ENCODE data around the gene GCNT2. TPM values are rescaled to one million over a fixed set of nuclear protein-coding genes. Genes with fewer than 3 reads are reported as not detected.
"Not testable (repeated sequence)": the region's sequence is repeated elsewhere in the genome, so short reads cannot be mapped to it uniquely, and the experiment has no call there.

The GCNT2 gene
- 33.4 and 52.5 TPM in 2 replicates for total RNA-seq (2014; rRNA removed; shearing (Covaris generic))

DNA sequence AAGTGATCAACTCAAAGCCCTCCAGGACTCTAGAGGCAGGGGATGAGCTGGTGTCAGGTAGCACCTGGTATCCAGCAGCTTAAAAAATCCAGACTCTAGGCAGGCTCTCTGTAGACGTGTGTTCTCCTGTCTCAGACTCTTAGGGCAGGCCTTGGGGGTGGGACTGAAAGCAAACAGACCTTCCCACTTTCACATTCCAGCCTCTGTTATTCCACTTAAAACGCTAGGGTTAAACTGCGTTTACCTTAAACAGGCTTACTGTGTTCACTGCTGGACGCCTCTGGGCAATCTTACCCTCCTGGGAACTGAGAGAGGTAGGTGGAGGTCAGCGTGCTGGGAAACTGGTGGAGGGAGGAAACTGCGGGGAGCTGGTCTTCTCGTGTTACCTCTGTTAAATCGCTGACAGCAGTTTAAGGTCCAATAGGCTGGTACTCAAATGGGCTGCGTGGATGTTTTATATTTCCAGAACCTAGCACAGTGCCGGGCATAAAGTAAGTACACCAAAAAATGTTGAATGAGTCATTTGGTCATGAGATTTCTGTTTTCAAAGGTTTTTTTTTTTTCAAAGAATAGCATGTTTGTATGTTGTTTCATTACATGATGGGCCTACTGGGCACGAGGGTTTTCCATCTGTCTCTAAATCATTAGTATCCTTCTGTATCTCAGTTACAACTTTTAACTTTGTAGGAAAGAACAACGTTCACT, at the start of gene GCNT2:
Gene GCNT2, plus strand, starts transcription at position 248 of the 705 bp plus-strand sequence. CDS start 7,561 bp downstream, outside the sequence.
- Histone ChIP-seq H3K27me3 (ENCODE audit: control insufficient read depth, insufficient read depth, low read length) (no peaks in the 10 kb centered on the region), H3K36me3 (replicated peaks; ENCODE audit: control insufficient read depth, insufficient read depth, low read length) (no peaks in the 10 kb centered on the region), H3K4me3 (ENCODE audit: insufficient read depth, low read depth, low read length) (no peak within 1 kb of the TSS)
- peak; percentile 65 for DNase-seq

DNA sequence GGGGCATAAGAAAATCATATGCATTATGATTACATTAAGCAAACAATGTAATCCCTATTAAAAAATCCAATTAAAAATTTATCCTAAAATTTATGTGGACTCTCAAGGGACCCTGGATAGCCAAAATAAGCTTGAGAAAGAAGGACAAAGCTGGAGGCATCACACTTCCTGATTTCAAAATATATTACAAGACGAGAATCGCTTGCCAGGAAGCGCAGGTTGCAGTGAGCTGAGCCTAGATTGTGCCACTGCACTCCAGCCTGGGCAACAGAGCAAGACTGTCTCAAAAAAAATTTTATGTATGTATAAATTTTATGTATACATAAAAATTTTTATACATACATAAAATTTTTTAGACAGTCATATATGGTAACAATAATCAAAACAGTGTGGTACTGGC, 48.5 kb upstream of the GCNT2 start:
- no peak overlapping the region for H3K4me3 ChIP-seq (ENCODE audit: insufficient read depth, low read depth, low read length)
- no peaks in the 10 kb centered on the region for H3K27me3 ChIP-seq (ENCODE audit: control insufficient read depth, insufficient read depth, low read length)
- no peak for DNase-seq
- H3K36me3 ChIP-seq (replicated peaks; ENCODE audit: control insufficient read depth, insufficient read depth, low read length): no peaks in the 10 kb centered on the region

DNA sequence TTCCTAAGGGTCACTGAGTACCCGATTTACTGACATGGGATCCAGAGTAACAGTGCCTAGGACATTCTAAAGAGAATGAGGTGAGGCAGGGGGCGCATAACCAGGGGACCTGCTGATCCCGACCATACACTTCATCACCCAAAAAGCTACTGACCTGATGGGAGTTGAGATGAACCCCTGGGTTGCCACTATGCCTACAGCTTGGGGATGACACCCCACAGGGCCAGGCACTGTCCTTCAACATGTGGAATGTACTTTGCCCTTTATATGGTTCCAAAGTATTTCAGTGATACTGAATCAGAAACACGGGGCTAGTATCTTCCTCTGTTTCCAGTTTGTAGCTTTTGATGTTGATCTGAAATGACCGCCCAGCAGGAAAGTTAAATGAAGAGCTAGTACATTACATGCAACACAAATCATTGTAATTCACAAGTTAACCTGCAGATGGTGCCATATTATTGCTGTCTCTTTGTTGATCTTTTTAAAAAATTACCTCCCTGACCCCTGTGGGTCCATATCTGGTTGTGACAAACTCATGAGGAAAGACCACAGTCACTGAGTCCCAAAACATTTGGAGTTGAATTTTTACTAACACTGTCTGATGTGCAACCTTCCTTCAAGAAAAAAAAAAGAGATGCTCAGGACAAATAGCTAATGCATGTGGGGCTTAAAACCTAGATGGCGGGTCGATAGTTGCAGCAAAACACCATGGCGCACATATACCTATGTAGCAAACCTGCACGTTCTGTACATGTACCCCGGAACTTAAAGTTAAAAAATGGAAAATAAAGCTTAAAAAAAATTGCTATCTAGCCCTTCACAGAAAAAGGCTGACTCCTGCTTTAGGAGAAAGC, 42.7 kb upstream of the GCNT2 start:
- Histone ChIP-seq H3K4me3 (ENCODE audit: insufficient read depth, low read depth, low read length) (no peak overlapping the region), H3K27me3 (ENCODE audit: control insufficient read depth, insufficient read depth, low read length) (no peaks in the 10 kb centered on the region), H3K36me3 (replicated peaks; ENCODE audit: control insufficient read depth, insufficient read depth, low read length) (no peaks in the 10 kb centered on the region)
- peak; percentile 76 for DNase-seq

DNA sequence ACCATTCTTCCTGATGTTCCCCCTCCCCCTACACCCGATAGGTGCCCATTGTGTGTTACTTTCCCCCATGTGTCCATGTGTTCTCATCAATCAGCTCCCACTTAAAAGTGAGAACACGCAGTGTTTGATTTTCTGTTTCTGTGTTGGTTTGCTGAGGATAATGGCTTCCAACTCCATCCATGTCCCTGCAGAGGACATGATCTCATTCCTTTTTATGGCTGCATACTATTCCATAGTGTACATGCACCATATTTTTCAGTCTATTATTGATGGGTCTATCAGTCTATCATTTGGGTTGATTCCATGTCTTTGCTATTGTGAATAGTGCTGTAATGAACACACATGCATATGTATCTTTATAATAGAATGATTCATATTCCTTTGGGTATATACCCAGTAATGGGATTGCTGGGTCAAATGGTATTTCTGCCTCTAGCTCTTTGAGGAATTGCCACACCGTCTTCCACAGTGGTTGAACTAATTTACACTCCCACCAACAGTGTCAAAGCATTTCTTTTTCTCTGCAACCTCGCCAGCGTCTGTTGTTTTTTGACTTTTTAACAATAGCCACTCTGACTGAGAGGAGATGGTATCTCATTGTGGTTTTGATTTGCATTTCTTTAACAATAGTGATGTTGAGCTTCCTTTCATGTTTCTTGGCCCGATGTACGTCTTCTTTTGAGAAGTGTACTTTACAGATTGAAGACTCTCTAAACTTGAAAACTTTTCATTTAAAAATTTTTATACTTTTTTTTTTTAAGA, 41.0 kb upstream of the GCNT2 start:
- H3K4me3 ChIP-seq (ENCODE audit: insufficient read depth, low read depth, low read length): no peak overlapping the region
- H3K36me3 ChIP-seq (replicated peaks; ENCODE audit: control insufficient read depth, insufficient read depth, low read length): no peaks in the 10 kb centered on the region
- no peaks in the 10 kb centered on the region for H3K27me3 ChIP-seq (ENCODE audit: control insufficient read depth, insufficient read depth, low read length)
- DNase-seq: no peak

DNA sequence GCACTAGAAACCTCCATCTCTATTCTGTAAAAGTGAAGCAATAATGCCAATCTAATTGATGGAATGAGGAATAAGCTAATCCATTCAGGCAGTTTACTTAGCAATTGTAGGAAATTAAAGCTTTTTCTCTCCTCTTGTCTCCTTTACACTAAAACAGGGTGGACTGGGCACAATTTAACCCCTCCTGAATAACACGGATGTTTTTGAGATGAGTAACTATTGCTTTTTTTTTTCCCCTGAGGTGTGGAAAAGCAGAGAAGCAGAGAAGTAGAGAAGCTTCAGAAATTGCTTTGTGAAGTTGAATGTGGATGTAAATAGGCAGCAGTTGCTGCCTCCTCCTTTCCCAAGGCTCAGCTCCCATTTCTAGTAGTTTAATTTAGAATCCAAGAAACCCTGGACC, 40.0 kb upstream of the GCNT2 start:
- Histone ChIP-seq H3K4me3 (ENCODE audit: insufficient read depth, low read depth, low read length) (no peak overlapping the region), H3K36me3 (replicated peaks; ENCODE audit: control insufficient read depth, insufficient read depth, low read length) (no peaks in the 10 kb centered on the region), H3K27me3 (ENCODE audit: control insufficient read depth, insufficient read depth, low read length) (no peaks in the 10 kb centered on the region)
- DNase-seq: no peak

DNA sequence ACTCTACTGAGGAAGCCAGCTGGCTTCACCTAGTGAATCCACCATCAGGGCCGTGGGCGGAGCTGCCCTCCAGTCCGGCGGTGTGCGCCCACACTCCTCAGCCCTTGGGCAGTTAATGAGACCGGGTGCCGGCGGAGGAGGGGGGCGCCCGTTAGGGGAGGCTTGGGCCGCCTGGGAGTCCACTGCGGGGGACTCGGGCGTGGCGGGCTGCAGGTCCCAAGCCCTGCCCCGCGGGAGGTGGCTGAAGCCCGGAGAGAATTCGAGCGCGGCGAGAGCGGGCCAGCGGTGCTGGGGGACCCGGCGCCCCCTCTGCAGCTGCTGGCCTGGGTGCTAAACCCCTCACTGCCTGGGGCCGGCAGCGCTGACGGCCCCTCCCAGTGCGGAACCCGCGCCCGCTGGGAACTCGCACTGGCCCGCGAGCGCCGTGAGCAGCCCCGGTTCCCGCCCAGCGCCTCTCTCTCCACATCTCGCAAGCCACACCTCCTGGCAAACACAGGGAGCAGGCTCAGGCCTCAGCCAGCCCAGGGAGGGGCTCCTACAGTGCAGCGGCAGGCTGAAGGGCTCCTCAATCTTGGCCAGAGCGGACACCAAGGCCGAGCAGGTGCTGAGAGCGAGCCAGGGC, 38.4 kb upstream of the GCNT2 start:
- DNase-seq: no peak
- Histone ChIP-seq H3K4me3 (ENCODE audit: insufficient read depth, low read depth, low read length) (no peak overlapping the region), H3K27me3 (ENCODE audit: control insufficient read depth, insufficient read depth, low read length) (no peaks in the 10 kb centered on the region; the same call in 1 of the 2 replicates), H3K36me3 (replicated peaks; ENCODE audit: control insufficient read depth, insufficient read depth, low read length) (no peaks in the 10 kb centered on the region)

DNA sequence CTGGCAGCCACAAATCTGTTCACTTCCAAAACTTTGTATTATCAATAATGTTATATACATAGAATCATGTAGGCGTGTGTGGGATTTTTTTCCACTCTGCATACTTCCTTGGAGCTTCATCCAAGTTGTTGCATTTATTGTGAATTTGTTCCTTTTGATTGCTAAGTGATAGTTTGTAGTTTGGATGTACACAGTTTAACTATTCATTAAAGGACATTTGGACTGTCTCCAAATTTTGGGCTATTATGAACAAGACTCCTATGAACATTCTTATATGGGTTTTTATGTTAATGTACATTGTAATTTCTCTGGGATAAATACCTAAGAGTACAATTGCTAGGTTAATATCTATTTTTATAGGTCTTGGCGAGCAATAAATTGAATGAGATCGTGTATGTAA, 36.2 kb upstream of the GCNT2 start:
- DNase-seq: no peak
- Histone ChIP-seq H3K36me3 (replicated peaks; ENCODE audit: control insufficient read depth, insufficient read depth, low read length) (no peaks in the 10 kb centered on the region), H3K4me3 (ENCODE audit: insufficient read depth, low read depth, low read length) (no peak overlapping the region), H3K27me3 (ENCODE audit: control insufficient read depth, insufficient read depth, low read length) (peaks cover 5% of the 10 kb centered on the region)

DNA sequence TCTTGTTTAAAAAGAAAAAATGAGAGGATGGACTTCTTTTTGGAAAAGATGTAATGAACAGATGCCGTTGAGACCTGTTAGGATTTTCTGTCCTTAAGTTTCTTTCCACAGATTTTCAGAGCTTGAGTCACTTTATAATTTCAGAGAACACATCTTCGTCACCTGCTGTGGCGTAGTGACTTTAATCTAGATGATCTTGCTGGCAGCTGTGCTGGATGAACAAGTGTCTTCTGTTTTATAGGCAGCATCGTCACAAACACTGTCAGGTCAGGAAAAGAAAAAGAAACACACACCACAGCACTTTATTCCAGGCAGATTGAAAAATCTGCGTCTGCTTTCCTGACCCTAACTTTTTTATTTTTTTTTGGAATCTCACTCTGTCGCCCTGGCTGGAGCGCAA, 35.7 kb upstream of the GCNT2 start:
- Histone ChIP-seq H3K4me3 (ENCODE audit: insufficient read depth, low read depth, low read length) (no peak overlapping the region), H3K27me3 (ENCODE audit: control insufficient read depth, insufficient read depth, low read length) (peaks cover 5% of the 10 kb centered on the region), H3K36me3 (replicated peaks; ENCODE audit: control insufficient read depth, insufficient read depth, low read length) (no peaks in the 10 kb centered on the region)
- DNase-seq: no peak

DNA sequence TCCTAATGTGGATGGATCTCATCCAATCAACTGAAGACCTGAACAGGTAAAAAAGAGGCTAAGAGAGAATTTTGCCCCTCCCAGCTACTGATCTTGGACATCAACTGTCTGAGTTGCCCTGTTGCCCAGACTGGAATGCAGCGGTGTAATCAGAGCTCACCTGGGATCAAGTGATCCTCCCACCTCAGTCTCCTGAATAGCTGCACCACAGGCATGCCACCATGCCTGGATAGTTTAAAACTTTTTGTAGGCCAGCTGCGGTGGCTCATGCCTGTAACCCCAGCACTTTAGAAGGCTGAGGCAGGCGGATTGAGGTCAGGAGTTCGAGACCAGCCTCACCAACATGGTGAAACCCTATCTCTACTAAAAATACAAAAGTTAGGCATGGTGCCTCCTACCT, 34.9 kb upstream of the GCNT2 start:
- peaks cover 5% of the 10 kb centered on the region for H3K27me3 ChIP-seq (ENCODE audit: control insufficient read depth, insufficient read depth, low read length)
- DNase-seq: peak; percentile 35
- no peak overlapping the region for H3K4me3 ChIP-seq (ENCODE audit: insufficient read depth, low read depth, low read length)
- H3K36me3 ChIP-seq (replicated peaks; ENCODE audit: control insufficient read depth, insufficient read depth, low read length): no peaks in the 10 kb centered on the region

DNA sequence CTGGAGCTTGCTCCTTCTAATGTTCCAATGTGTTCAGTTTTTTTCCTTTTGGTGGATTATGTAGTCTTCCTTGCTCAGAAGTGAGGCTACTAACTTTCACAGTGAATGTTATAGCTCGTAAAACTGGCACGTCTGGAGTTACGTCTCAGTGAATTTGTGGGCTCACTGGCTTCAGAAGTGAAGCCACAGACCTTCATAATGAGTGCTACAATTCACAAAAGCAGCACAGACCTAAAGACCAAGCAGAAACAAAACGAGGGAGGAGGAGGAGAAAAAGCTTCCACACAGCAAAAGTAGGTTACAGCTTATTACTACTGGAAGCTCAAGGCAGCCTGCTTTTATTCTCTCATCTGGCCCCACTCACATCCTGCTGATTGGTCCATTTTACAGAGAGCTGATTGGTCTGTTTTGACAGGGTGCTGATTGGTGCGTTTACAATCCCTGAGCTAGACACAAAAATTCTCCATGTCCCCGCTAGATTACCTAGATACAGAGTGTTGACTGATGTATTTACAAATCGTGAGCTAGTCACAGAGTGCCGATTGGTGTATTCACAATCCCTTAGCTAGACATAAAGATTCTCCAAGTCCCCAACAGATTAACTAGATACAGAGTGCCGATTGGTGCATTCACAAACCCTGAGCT, 34.1 kb upstream of the GCNT2 start:
- DNase-seq; H3K4me3 ChIP-seq (ENCODE audit: insufficient read depth, low read depth, low read length); H3K36me3 ChIP-seq (replicated peaks; ENCODE audit: control insufficient read depth, insufficient read depth, low read length); H3K27me3 ChIP-seq (ENCODE audit: control insufficient read depth, insufficient read depth, low read length): not testable (repeated sequence)

DNA sequence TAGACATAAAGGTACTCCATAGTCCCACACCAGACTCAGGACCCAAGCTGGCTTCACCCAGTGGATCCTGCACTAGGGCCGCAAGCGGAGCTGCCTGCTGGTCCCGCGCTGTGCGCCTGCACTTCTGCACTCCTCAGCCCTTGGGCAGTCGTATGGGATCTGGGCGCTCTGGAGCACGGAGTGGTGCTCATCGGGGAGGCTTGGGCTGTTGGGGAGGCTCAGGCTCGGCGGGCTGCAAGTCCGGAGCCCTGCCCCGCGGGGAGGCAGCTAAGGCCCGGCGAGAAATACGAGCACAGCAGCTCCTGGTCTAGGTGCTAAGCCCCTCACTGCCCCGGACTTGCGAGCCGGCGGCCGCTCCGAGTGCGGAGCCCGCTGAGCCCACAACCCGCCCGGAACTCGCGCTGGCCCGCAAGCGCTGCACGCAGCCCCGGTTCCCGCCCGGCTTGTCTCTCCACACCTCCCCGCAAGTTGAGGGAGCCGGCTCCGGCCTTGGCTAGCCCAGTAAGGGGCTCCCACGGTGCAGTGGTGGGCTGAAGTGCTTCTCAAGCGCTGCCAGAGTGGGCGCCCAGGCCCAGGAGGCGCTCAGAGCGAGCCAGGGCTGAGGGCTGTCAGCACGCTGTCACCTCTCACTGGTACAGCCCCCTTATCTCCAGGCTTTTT, 33.4 kb upstream of the GCNT2 start:
- no peaks in the 10 kb centered on the region for H3K36me3 ChIP-seq (replicated peaks; ENCODE audit: control insufficient read depth, insufficient read depth, low read length)
- DNase-seq: no peak
- peak overlapping the region; percentile 28 for H3K4me3 ChIP-seq (ENCODE audit: insufficient read depth, low read depth, low read length)
- peaks cover 5% of the 10 kb centered on the region for H3K27me3 ChIP-seq (ENCODE audit: control insufficient read depth, insufficient read depth, low read length)

DNA sequence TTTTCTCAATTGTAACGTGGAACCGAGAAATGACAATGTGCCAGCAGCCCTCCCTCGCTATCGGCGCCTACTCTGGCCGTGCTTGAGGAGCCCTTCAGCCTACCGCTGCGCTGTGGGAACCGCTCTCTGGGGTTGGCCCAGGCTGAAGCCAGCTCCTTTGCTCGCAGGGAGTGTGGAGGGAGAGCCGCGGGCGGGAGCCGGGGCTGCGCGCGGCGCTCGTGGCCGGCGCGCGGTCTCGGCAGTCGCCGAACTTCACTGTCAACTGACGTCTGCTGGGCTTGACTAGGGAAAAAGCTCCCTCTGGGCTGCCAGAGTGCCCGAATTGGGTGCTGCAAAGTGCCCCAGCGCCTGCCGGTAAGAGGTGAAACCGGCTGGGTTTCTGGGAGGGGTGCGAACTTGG, 29.7 kb upstream of the GCNT2 start:
- H3K4me3 ChIP-seq (ENCODE audit: insufficient read depth, low read depth, low read length): no peak overlapping the region
- H3K36me3 ChIP-seq (replicated peaks; ENCODE audit: control insufficient read depth, insufficient read depth, low read length): no peaks in the 10 kb centered on the region
- DNase-seq: no peak
- H3K27me3 ChIP-seq (ENCODE audit: control insufficient read depth, insufficient read depth, low read length): peaks cover 5% of the 10 kb centered on the region

DNA sequence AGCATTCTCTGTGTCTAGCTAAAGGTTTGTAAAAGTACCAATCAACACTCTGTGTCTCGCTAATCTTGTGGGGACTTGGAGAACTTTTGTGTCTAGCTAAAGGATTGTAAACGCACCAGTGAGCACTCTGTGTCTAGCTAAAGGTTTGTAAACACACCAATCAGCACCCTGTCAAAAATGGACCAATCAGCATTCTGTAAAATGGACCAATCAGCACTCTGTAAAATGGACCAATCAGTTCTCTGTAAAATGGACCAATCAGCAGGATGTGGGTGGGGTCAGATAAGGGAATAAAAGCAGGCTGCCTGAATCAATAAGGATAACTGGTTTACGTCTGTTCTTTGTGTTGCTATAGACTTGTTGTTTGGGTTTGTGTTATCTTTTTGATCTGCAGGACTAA, 29.2 kb upstream of the GCNT2 start:
- DNase-seq; H3K36me3 ChIP-seq (replicated peaks; ENCODE audit: control insufficient read depth, insufficient read depth, low read length); H3K4me3 ChIP-seq (ENCODE audit: insufficient read depth, low read depth, low read length); H3K27me3 ChIP-seq (ENCODE audit: control insufficient read depth, insufficient read depth, low read length): not testable (repeated sequence)
